Activated T-helper 2 cell treated with anti-CD3 and anti-CD28 coated beads, Interferon-gamma antibody, Interleukin-2, Interleukin-4, amounts not matched to agents 10 μg/mL and 5 μg/mL and 100 μg/mL, durations not matched to agents 14 hours and 24 hours and 36 hours (primary cell): ENCODE measurements around the gene RAB10. TPM values are rescaled to one million over a fixed set of nuclear protein-coding genes. Genes with fewer than 3 reads are reported as not detected.

Source experiments
- DNase-seq: peaks from one replicate; pipeline ENCODE4 v3.0.0; 2021; ENCODE audit warnings: low spot score
- H3K27ac Mint-ChIP-seq: one replicate; pipeline ENCODE4 v1.8.0; 2021; ENCODE audit warnings: mixed read lengths
- H3K27me3 Mint-ChIP-seq: one replicate; pipeline ENCODE4 v1.8.0; 2021; ENCODE audit warnings: low read depth, mixed read lengths
- H3K36me3 Mint-ChIP-seq: one replicate; pipeline ENCODE4 v1.8.0; 2021; ENCODE audit warnings: low read depth, mixed read lengths
- H3K4me1 Mint-ChIP-seq: one replicate; pipeline ENCODE4 v1.8.0; 2021; ENCODE audit warnings: low read depth, mixed read lengths
- H3K4me3 Mint-ChIP-seq: one replicate; pipeline ENCODE4 v1.8.0; 2021; ENCODE audit warnings: low read depth, mild to moderate bottlenecking, moderate library complexity, mixed read lengths
- H3K9me3 Mint-ChIP-seq: one replicate; pipeline ENCODE4 v1.8.0; 2021; ENCODE audit warnings: mixed read lengths
- intact Hi-C: fragments of 100-400 bp; cut with micrococcal nuclease; formaldehyde crosslinking; loops from one replicate; pipeline ENCODE4 v1.15.1; 2023
- total RNA-seq: library from RNA; stranded (reverse); gene quantifications from 2 replicates; pipeline ENCODE4 v1.2.3, GENCODE V29; 2022

RAB10 gene
- total RNA-seq, 1 donor from 2014 or later: 140 TPM

DNA sequence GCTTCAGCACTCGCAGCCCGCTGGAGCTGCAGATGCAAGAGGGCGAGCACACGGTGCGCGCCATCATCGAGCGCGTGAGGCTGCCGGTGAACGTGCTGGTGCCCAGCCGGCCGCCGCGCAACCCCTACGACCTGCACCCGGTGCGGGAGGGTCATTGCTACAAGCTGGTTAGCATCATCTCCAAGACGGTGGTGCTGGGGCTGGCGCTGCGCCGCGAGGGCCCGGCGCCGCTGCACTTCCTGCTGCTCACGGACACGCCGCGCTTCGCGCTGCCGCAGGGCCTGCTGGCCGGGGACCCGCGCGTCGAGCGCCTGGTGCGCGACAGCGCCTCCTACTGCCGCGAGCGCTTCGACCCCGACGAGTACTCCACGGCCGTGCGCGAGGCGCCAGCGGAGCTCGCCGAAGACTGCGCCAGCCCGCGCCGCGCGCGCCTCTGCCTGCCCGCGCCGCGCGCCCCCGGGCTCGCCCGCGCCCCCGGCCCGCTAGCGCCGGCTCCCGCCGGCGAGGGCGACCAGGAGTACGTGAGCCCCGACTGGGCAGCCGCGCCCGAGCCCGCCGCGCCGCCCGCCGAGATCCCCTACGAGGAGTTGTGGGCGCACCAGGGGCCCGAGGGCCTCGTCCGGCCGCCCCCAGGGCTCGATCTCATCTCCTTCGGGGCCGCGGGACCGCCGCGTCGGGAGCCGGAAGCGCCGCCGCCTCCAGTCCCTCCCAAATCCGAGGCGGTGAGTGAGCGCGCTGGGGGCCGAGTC lies 150.8 kb downstream of the RAB10 start:
- Mint-ChIP-seq H3K27me3 (peaks cover 22% of the 10 kb centered on the region), H3K4me1 (peaks cover 12% of the 10 kb centered on the region), H3K4me3 (peak overlapping the region; percentile 73), H3K27ac (no peak overlapping the region), H3K36me3 (no peaks in the 10 kb centered on the region), H3K9me3 (no peaks in the 10 kb centered on the region)
- intact Hi-C loops: loop anchor here (2.0 kb wide), 1 partner anchor 60 kb away; the partner anchor contains the start of genes HADHA and HADHB
- peak; percentile 82 for DNase-seq

DNA sequence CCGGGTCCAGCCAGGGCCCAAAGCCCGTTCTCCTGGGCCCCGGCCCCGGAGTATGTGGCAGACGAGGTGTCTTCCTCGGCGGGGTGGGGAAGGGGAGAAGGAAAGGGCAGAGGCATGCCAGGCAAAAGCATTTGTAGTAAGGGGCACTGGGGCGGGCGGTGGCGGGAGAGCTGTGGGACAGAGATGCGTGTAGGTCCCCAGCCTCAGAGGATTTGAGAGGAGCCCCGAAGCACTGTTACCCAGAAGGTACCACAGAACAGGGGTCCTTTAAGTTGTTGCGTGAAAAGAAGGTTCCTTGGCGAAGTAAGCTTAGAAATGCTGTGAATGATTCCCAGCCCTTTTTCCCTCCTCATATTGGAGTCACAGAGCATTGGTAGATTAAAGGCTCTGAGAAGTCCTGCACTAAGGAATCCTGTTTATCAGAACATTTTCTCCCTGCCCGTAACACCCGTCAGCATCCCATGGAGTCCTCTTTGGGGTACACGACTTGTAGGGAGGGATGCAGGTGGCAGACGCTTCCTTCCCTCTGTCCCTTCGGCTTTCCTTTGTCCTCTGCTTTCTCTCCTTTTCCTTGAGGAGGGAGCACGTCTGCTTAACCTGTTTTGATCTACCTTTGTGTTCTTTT lies 151.5 kb downstream of the RAB10 start:
- H3K4me1 Mint-ChIP-seq: peaks cover 9% of the 10 kb centered on the region
- H3K9me3 Mint-ChIP-seq: no peaks in the 10 kb centered on the region
- peak overlapping the region; percentile 73 for H3K4me3 Mint-ChIP-seq
- DNase-seq: no peak
- H3K27me3 Mint-ChIP-seq: peaks cover 17% of the 10 kb centered on the region
- intact Hi-C loops: loop anchor here (2.0 kb wide), 1 partner anchor 59 kb away; the partner anchor contains the start of genes HADHA and HADHB
- H3K27ac Mint-ChIP-seq: no peak overlapping the region
- peaks cover 1% of the 10 kb centered on the region for H3K36me3 Mint-ChIP-seq

GRCh38 chr2:26185954-26186770 lies 152.3 kb downstream of the RAB10 start:
- Mint-ChIP-seq H3K4me1 (peaks cover 9% of the 10 kb centered on the region), H3K27ac (no peak overlapping the region), H3K27me3 (peaks cover 12% of the 10 kb centered on the region), H3K36me3 (peaks cover 9% of the 10 kb centered on the region), H3K4me3 (peak overlapping the region; percentile 73), H3K9me3 (no peaks in the 10 kb centered on the region)
- DNase-seq: no peak
- intact Hi-C loops: loop anchor here (2.0 kb wide), 1 partner anchor 59 kb away; the partner anchor contains the start of genes HADHA and HADHB

Other genes starting within 250 kb of the RAB10 start
- gene ASXL2, start 155.6 kb upstream of the RAB10 start, total RNA-seq: 76.7 and 80.7 TPM in 2 replicates
- gene KIF3C, start 51.6 kb upstream of the RAB10 start, total RNA-seq: 13.4 and 15.2 TPM in 2 replicates
- gene GAREM2, start 139.0 kb downstream of the RAB10 start, total RNA-seq: 3.9 and 5.9 TPM in 2 replicates
- gene HADHA, start 210.5 kb downstream of the RAB10 start, total RNA-seq: 134 and 137 TPM in 2 replicates
- 104 and 108 TPM in 2 replicates for gene HADHB, start 210.9 kb downstream of the RAB10 start, total RNA-seq